IPS-18a (cell line): ENCODE measurements around the gene SFXN2.

Experiments
- H3K27ac ChIP-seq: one replicate; pipeline ENCODE4 v1.5.1; 2013; ENCODE audit warnings: low read length
- H3K27me3 ChIP-seq: one replicate; pipeline ENCODE4 v1.6.1; 2013; ENCODE audit warnings: mild to moderate bottlenecking, low read length; ENCODE audit not compliant: control insufficient read depth, insufficient read depth
- H3K36me3 ChIP-seq: one replicate; pipeline ENCODE4 v1.6.1; 2013; ENCODE audit warnings: low read depth, low read length; ENCODE audit not compliant: control insufficient read depth
- H3K4me1 ChIP-seq: one replicate; pipeline ENCODE4 v1.6.1; 2013; ENCODE audit warnings: low read depth, low read length; ENCODE audit not compliant: control insufficient read depth
- H3K4me3 ChIP-seq: one replicate; pipeline ENCODE4 v1.5.1; 2013; ENCODE audit warnings: low read length
- H3K9ac ChIP-seq: one replicate; pipeline ENCODE4 v1.6.1; 2013; ENCODE audit warnings: mild to moderate bottlenecking, low read length, moderate library complexity
- H3K9me3 ChIP-seq: one replicate; pipeline ENCODE4 v1.6.1; 2013; ENCODE audit warnings: low read depth, low read length; ENCODE audit not compliant: control insufficient read depth

SFXN2 gene

DNA sequence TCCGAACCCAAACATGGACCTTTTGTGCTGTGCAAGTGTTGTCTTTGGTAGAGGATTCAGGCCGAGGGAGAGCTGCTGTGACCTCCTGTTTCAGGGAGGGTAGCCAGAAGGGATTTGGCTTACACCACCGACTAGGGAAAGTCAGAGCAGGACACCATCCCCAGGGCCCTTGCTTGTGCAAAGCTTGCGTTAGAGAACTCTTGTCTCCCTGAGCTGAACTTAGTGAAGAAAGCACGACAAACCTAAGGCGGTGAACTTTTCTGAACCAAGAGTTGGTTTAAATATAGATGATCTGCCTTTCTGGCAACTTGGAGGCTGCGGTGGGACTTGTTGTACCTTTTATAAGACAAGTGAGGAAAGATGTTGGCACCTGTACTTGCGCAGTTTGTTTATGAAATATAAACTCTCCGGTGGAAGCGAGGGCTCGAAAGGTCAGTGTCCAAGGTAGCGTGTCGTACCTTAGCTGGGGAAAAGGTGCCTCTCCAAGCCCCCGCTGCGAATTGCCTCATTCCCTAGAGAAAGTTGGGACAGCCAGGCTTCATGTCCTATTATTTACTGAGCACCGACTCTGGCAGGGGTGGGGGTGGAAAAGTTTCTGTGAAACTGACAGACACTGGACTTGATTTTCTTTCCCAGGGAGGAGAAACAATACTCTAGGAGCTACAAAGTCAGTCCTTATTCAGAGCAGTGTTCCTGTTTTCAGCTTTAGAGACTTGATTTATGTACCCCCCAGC is 60.9 kb downstream of the SFXN2 start:
- Histone ChIP-seq H3K9ac (no peak overlapping the region), H3K9me3 (no peaks in the 10 kb centered on the region), H3K4me3 (peak overlapping the region; percentile 11), H3K27ac (no peak overlapping the region), H3K36me3 (no peaks in the 10 kb centered on the region), H3K4me1 (peaks cover 28% of the 10 kb centered on the region), H3K27me3 (no peaks in the 10 kb centered on the region)

DNA sequence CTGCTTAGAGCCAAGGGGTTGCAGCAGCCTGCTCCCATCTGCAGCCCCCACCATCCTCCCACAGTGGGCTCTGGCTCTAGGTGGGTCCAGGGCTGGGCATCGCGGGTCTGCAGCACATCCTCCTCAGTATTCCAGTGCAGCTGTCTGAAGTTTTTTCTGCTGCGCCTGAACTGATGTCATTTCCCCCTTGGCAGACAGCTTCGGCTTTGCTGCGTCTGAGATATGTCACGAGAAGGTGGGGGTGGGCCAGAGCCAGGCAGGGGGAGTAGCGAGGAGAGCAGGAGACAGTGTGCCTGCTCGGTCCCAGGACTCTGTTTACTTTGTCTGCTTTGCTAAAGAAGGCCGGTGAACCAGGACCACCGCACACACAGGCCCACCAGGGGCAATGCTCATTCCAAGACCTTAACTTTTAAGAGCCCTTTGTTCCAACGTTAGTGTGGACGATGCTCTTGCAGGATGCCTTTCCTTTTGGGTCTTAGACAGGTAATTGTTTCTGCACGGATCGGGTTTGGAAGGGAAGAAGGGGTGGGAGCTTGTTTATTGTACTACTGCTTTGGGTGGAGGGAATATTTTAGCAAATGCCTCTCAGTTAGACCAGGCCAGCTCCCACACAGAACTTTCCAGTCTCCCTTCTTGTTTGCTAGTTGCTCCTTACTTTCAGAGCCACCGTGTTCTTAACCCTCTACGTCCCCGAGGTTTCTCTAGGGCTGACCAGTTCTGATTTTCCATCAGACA is 61.7 kb downstream of the SFXN2 start:
- Histone ChIP-seq H3K27ac (no peak overlapping the region), H3K4me1 (peaks cover 33% of the 10 kb centered on the region), H3K9me3 (no peaks in the 10 kb centered on the region), H3K4me3 (peak overlapping the region; percentile 11), H3K27me3 (no peaks in the 10 kb centered on the region), H3K36me3 (no peaks in the 10 kb centered on the region), H3K9ac (peak overlapping the region; percentile 37)

DNA sequence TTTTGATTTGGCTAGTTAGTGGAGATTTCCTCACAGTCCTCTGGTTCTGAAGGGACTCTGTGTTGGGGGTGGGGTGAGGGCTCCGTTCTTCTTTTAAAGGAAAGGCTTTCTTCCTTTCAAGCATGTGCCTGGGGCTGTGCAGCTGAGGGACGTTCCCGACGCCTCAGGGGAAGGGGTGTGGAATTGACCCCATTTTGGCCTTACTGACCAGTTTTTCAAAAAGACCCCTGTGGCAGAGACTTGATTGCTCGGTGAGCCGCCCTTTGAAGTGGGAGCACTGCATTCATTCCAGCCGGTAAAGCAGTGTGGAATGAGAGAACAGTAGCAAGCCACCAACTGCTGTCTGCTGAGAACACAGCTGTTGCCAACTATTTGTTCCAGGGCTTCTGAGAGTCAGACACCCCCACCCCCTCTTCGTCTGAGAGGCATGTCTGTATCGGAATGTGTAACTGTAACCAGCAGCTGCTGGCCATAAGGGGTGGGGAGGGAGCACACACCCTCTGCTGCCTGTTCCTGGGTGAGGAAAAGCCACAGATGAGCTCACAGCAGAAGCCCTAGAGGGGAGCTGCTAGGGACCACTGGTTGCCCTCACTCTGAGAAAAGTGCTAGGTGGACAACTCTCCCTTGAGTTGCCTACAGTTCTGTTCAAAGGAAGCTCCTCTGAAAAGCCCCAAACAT is 62.5 kb downstream of the SFXN2 start:
- Histone ChIP-seq H3K9ac (peak overlapping the region; percentile 37), H3K27me3 (no peaks in the 10 kb centered on the region), H3K4me1 (peaks cover 33% of the 10 kb centered on the region), H3K9me3 (no peaks in the 10 kb centered on the region), H3K36me3 (no peaks in the 10 kb centered on the region), H3K27ac (no peak overlapping the region), H3K4me3 (peak overlapping the region; percentile 11)

DNA sequence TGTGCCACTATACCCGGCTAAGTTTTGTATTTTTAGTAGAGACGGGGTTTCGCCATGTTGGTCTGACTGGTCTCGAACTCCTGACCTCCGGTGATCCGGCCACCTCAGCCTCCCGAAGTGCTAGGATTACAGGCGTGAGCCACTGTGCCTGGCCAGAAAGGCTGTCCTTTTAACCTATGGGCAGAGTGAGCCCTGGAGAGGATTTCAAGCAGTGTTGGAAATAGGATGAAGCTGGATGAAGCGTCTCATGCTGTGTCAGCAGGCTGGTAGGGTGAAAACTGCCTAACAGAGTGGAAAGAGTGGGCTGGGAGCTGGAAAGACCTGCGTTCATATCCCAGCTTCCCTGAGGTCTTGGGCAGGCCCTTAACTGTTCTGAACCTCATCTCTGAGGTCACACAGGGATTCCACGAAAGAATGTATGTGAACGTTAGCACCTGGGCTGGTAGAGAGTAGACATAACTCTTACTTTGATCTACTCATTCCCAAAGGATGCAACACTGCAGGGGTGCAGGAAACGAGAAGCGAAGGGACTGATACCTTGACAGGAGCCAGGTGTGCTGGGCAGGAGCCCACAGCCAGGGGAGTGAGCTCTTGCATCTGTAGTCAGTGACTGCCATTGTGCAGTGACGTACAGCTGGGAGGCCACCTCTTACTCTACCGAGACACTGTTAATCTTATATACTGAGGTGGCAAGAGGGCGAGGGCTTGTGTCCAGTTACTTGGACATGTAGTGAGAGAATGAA is 63.4 kb downstream of the SFXN2 start:
- Histone ChIP-seq H3K4me1 (peaks cover 33% of the 10 kb centered on the region), H3K9me3 (no peaks in the 10 kb centered on the region), H3K9ac (no peak overlapping the region), H3K4me3 (no peak overlapping the region), H3K27me3 (no peaks in the 10 kb centered on the region), H3K27ac (no peak overlapping the region), H3K36me3 (no peaks in the 10 kb centered on the region)

DNA sequence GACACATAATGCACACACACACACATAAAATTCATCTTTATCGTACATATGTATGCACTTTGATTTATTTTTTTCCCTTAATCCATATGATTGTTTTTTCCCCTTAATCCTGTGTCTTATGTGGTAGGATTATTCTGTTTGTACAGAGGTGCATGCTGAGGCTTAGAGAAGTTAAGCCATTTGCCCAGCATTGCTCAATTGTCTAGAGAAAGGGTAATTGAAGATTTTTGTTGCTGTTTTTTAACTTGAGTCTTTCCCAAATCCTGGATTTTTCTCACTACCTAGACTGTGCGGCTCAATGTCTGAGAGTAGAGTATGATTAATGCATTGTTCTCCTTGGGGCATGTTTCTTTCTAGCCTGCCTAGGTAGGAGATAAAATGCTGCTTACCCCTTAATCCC is 64.3 kb downstream of the SFXN2 start:
- no peaks in the 10 kb centered on the region for H3K36me3 ChIP-seq
- H3K4me1 ChIP-seq: peaks cover 33% of the 10 kb centered on the region
- H3K27ac ChIP-seq: no peak overlapping the region
- H3K9ac ChIP-seq: no peak overlapping the region
- no peaks in the 10 kb centered on the region for H3K27me3 ChIP-seq
- H3K4me3 ChIP-seq: no peak overlapping the region
- H3K9me3 ChIP-seq: no peaks in the 10 kb centered on the region

DNA sequence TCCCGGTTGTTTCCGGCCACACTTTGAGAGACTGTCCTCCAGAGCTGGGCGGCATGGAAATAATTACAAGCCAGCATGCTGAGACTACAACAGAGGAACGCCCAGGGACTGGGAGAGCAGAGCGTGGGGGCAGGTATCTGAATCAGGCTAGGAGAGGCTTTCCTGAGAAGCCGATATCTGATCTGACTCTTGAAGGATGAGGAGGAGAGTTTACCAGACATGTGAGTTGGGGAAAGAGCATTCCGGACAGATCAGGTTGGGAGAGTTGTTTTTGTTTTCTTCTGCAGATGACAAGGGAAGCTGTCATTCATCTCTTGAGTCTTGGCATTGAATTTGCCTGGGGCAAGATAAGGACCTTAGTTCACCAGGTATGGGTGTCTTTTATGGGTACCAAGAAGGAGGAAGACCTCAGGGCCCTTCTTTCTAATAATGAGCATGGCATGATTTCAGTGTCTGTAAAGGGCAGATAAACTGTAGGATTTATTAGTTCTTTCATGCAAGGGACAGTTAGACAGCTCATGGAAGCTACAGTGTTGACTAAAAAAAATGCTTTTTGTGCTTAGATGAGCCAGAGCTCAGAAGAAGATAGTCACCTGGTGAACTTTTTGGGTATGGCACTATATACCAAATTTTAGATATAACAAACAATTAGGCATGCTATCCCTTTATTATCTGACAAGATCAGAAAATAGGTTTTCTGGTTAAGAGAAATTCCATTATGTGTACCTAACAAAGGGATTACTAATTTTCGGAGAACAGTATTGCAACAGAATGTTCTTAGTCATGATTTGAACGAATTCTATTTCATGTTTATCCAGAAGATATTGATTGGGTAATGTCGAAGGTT is 65.5 kb downstream of the SFXN2 start:
- H3K4me1 ChIP-seq: peaks cover 33% of the 10 kb centered on the region
- no peak overlapping the region for H3K9ac ChIP-seq
- H3K27me3 ChIP-seq: no peaks in the 10 kb centered on the region
- no peaks in the 10 kb centered on the region for H3K9me3 ChIP-seq
- H3K27ac ChIP-seq: no peak overlapping the region
- H3K4me3 ChIP-seq: no peak overlapping the region
- no peaks in the 10 kb centered on the region for H3K36me3 ChIP-seq

DNA sequence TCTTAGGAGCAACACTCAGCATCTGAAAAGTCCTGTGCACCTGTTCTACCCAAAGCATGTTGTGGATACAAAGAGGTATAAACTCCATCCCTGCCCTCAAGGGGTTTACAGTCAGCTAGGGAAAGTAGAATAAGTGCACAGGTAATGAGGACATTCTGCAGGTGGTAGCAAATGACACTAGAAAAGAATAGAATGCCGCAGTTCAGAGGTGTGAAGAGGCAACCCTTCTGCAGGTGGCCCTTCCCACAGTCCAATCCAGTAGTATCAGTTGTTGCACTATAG is 66.0 kb downstream of the SFXN2 start:
- no peak overlapping the region for H3K9ac ChIP-seq
- H3K27ac ChIP-seq: no peak overlapping the region
- no peak overlapping the region for H3K4me3 ChIP-seq
- H3K36me3 ChIP-seq: no peaks in the 10 kb centered on the region
- H3K27me3 ChIP-seq: no peaks in the 10 kb centered on the region
- H3K9me3 ChIP-seq: no peaks in the 10 kb centered on the region
- H3K4me1 ChIP-seq: peaks cover 32% of the 10 kb centered on the region

DNA sequence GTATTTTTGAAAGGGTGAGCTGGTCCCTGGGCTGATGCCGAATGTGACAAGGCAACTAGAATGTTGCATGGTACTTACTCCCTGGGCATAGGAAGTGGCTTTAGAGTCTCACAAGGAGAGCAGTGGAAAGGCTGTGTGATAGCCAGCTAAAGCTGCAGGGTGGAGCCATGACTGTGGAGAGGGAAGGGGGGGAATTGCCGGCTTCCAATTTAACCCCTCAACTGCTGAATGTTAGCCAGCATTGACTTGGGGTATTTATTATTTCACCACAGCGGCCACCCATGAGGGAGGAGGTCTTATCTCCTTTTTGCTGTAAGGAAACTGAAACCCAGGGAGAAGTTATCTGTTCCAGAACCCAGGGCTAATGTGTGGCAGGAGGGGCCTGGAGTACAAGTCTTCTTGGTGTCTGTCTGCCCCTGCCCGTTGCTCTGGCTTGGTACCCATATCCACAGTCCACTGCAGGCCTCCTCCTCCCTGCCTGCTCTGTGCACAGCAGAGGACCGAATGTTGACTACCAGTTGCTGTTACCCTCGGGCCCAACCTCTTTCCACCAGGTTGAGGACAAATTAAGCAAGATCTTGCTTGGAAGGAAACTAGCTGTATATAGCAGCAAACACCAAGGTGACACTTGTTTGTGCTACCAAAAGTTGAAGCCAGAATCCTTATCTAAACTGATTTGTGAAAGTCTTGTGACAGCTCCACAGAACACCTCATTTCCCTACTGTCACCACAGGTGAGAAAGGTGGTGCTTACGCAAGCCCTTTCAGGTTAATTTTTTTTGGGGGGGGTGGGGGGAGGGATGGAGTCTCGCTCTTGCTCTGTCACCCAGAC is 66.9 kb downstream of the SFXN2 start:
- Histone ChIP-seq H3K4me1 (peaks cover 24% of the 10 kb centered on the region), H3K36me3 (no peaks in the 10 kb centered on the region), H3K4me3 (no peak overlapping the region), H3K9me3 (no peaks in the 10 kb centered on the region), H3K9ac (no peak overlapping the region), H3K27ac (no peak overlapping the region), H3K27me3 (no peaks in the 10 kb centered on the region)

DNA sequence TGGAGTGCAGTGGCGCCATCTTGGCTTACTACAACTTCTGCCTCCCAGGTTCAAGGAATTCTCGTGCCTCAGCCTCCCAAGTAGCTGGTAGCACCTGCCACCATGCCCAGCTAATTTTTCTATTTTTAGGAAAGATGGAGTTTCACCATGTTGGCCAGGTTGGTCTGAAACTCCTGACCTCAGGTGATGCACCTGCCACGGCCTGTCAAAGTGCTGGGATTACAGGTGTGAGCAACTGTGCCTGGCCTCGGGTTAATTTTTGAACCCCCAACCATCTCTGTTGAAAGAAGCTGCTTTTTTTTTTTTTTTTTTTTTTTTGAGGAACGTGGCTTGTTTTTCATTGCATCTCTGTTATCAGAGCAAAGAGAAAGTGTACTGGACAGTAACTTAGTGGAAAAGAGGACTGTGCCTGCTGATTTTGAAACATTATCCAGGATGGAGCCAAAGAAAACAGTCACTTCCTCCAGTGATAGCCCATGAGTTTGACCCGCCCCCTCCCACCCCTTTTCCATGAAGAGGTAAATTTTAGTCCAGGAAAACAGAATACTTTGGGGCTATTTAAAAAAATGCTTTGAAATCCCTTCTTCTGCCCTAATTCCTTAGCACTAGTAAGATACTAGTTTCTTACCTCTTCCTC is 67.6 kb downstream of the SFXN2 start:
- Histone ChIP-seq H3K9ac (no peak overlapping the region), H3K4me3 (no peak overlapping the region), H3K27ac (no peak overlapping the region)

More for the DNA sequence above, 67.6 kb downstream of the SFXN2 start:
- Histone ChIP-seq H3K27me3 (no peaks in the 10 kb centered on the region), H3K36me3 (no peaks in the 10 kb centered on the region), H3K9me3 (no peaks in the 10 kb centered on the region), H3K4me1 (peaks cover 16% of the 10 kb centered on the region)
